CD4-positive, alpha-beta T cell treated with Interleukin-1 beta for 1 hour (primary cell): ENCODE data around the gene NPTXR.
"Not testable (repeated sequence)": the region's sequence is repeated elsewhere in the genome, so short reads cannot be mapped to it uniquely, and the experiment has no call there.

Source experiments
- DNase-seq, 2 donors: peaks; one replicate each; pipeline ENCODE4 v3.0.0-alpha.2; 2020 to 2022

The NPTXR gene

GRCh38 chr22:38868286-38868721, 24.5 kb upstream of the NPTXR start:
- no peak for DNase-seq

GRCh38 chr22:38867471-38868285, 23.9 kb upstream of the NPTXR start:
- no peak for DNase-seq

GRCh38 chr22:38867124-38867455, 23.3 kb upstream of the NPTXR start:
- DNase-seq: no peak

- DNase-seq: no peak
Measured at GRCh38 chr22:38866399-38867123, 22.7 kb upstream of the NPTXR start.

GRCh38 chr22:38866024-38866398, 22.2 kb upstream of the NPTXR start:
- DNase-seq: no peak

- no peak for DNase-seq
Measured at GRCh38 chr22:38865201-38866023, 21.6 kb upstream of the NPTXR start.

- no peak for DNase-seq
Measured at GRCh38 chr22:38864361-38865191, 20.7 kb upstream of the NPTXR start.

DNA sequence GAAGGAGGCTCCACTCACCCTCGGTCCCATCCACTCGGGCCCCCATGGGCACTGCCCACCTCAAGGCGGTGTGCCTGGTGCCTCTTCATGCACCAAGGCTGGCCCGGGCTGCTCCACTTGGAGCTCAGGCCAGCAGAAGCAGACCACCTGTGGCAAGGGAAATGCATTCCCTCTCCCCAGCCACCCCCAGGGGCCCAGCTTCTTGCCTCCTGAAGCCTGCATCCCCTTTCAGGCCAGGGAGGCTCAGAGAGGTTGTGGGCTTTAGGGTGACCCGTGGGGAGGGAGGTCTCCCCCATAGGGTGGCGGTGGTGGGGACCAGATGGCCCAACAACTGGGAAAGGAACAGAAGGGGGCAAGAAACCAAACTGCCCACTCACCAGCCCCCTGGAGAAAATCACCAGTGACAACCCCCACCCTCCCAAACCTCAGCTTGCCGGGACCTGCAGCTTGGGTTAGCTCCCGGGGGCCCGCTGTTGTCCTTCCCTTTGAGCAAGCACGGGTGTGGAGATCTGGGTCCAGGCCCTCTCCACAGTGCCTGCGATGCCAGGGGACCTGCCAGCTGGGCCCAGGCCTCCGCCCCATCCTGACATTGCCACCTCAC, 19.8 kb upstream of the NPTXR start:
- DNase-seq: no peak

GRCh38 chr22:38862375-38863329, 18.8 kb upstream of the NPTXR start:
- DNase-seq: no peak

DNA sequence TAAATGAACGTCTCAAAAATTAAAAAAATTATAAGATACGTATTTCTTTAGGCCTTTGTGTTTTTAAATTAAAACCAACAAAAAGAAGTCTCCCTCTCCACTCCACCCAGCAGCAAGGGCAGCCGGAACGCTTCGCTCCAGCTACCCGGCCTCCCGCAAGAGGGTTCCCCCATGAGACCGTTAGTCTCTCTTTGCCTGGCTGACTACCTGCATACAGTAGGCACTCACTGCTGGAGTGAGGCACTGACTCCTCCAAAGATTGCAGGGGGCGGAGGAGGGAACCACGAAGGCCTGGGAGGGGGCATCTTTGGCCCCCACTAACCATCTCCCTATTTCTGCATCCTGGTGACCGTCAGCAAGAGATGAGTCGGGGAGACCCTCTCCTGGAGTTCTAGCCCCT, 18.1 kb upstream of the NPTXR start:
- no peak for DNase-seq

GRCh38 chr22:38861170-38861876, 17.5 kb upstream of the NPTXR start:
- no peak for DNase-seq

DNA sequence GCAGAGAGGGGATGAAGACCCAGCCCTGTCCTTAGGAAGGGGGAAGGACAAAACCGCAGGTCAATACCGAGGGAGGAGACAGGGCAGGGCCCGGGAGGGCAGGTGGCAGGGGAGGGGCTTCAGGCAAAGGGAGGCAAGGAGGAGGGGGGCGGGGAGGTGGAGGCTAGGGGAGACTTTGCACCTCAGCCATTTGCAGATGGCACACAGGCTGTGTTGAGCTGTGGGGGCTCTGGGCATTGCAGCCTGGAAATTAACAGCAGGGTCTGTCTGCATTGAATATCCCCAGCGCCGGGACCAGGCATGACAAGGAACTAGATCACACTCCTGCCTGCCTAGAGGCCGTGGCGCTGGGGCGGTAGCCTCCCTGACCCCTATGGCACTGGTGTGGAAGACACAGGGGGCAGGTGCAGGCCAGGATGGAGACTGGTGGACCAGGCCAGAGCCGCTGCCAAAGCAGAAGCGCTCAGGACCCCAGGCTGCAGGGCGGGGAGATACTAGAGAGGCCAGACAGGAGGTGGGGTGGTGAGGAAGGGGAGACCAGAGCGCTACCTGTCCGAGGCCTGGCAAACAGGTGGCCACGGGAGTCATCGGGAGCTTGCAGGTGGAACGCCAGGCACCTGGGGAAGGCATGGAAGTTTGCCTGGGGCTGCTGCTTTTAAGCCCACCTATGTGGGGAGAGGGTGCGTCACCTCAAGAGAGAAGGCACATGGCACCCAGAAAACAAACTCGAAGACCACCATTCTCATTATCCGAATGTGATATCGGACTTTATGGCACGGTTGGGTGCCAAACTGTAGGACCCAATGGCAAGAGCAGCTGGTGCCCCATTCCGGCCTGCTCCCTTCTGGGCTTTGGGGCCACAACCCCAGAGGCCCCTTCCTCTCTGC, 16.7 kb upstream of the NPTXR start:
- DNase-seq: no peak

- no peak for DNase-seq
Measured at GRCh38 chr22:38859581-38860282, 15.9 kb upstream of the NPTXR start.

GRCh38 chr22:38858492-38858891, 14.7 kb upstream of the NPTXR start:
- DNase-seq: no peak

DNA sequence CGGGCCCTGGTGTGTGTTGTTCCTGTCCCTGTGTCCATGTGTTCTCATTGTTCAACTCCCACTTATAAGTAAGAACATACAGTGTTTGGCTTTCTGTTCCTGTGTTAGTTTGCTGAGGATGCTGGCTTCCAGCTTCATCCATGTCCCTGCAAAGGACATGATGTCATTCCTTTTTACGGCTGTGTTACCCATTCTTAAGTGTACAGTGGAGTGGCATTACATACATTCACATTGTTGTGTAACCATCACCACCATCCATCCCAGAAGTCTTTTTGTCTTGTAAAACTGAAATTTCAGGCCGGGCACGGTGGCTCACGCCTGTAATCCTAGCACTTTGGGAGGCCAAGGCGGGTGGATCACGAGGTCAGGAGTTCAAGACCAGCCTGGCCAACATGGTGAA, 10.6 kb upstream of the NPTXR start:
- DNase-seq: not testable (repeated sequence)

DNA sequence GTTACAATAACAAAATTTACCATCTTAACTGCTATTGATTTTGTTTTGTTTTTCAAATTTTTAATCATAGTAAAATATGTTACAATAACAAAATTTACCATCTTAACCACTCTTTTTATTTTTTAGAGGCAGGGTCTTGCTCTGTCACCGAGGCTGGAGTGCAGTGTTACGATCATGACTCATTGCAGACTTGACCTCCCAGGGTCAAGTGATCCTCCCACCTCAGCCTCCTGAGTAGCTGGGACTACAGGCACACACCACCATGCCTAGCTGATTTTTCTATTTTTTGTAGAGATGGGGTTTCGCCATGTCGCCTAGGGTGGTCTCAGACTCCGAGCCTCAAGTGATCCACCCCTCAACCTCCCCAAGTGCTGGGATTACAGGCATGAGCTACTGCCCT, 10.1 kb upstream of the NPTXR start:
- not testable (repeated sequence) for DNase-seq

DNA sequence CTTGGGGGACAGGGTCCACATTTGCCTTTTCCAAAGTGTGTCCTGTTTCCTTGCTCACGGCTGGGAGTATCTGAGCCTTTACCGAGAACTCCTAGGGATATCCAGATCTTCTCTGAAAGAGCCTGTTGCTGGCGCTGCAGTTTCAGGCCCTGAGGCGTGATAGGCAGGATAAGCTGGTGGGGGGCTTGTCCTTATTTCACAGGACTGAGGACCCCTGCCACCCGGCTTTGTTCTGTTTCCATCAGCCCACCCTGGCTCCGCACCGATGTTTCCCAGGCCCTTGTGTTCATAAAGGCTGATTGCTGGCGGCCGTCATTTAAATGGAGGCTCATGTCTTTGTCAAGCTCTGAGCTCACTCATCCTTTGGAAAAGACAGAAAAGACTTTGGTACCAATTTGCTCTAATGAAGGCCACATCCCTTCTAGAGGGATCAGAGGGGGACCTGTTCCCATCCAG, 9.4 kb upstream of the NPTXR start:
- DNase-seq: no peak

- DNase-seq: no peak
Measured at GRCh38 chr22:38852522-38852921, 8.7 kb upstream of the NPTXR start.
